Fibroblast of lung (primary cell): Measurements from ENCODE around the gene YAF2. TPM values are rescaled to one million over a fixed set of nuclear protein-coding genes. Genes with fewer than 3 reads are reported as not detected.

Source experiments
- DNase-seq, 2 donors: peaks; one replicate each; pipeline versions ENCODE4 v3.0.0 to v3.0.0-alpha.2; 2010; ENCODE audit warnings: low read depth in 2 of 2
- H2AFZ ChIP-seq: 2 replicates; pipeline ENCODE4 v1.5.1; 2012; ENCODE audit warnings: low read length, control low read depth, inconsistent platforms
- H3K27ac ChIP-seq: 2 replicates; pipeline ENCODE4 v1.5.1; 2011; ENCODE audit warnings: low read length, control low read depth; ENCODE audit not compliant: insufficient read depth
- H3K27me3 ChIP-seq: 2 replicates; pipeline ENCODE4 v1.5.1; 2011; ENCODE audit warnings: mild to moderate bottlenecking, low read length; ENCODE audit not compliant: control insufficient read depth, insufficient read depth
- H3K36me3 ChIP-seq: 2 replicates; pipeline ENCODE4 v1.5.1; 2011; ENCODE audit warnings: low read length; ENCODE audit not compliant: control insufficient read depth, insufficient read depth
- H3K4me1 ChIP-seq: 2 replicates; pipeline ENCODE4 v1.5.1; 2011; ENCODE audit warnings: low read length; ENCODE audit not compliant: control insufficient read depth, insufficient read depth; ENCODE audit errors: extremely low read depth
- H3K4me2 ChIP-seq: 2 replicates; pipeline ENCODE4 v1.5.1; 2011; ENCODE audit warnings: low read length, control low read depth; ENCODE audit not compliant: insufficient read depth; ENCODE audit errors: extremely low read depth
- H3K4me3 ChIP-seq, 4 experiments: fragments of 200-600 bp in 1 of 4; sonication (generic) in 1 of 4; replicated peaks in 1 of 4; 2 replicates each; pipeline ENCODE4 v1.5.1; 2011 to 2016; ENCODE audit warnings: low read length in 4 of 4, low read depth in 3 of 4, mild to moderate bottlenecking in 3 of 4, control low read depth in 2 of 4, inconsistent platforms in 1 of 4, mixed read lengths in 1 of 4; ENCODE audit not compliant: insufficient read depth in 1 of 4; ENCODE audit errors: control extremely low read depth in 1 of 4
- H3K79me2 ChIP-seq: 2 replicates; pipeline ENCODE4 v1.5.1; 2012; ENCODE audit warnings: mild to moderate bottlenecking, low read length, inconsistent platforms; ENCODE audit not compliant: control insufficient read depth, insufficient read depth
- H3K9ac ChIP-seq: 2 replicates; pipeline ENCODE4 v1.5.1; 2011; ENCODE audit warnings: mild to moderate bottlenecking, low read length, control low read depth; ENCODE audit not compliant: insufficient read depth
- H3K9me3 ChIP-seq: 2 replicates; pipeline ENCODE4 v1.5.1; 2012; ENCODE audit warnings: low read depth, low read length; ENCODE audit not compliant: control insufficient read depth, insufficient read depth
- H4K20me1 ChIP-seq: 2 replicates; pipeline ENCODE4 v1.5.1; 2011; ENCODE audit warnings: low read length; ENCODE audit not compliant: control insufficient read depth, insufficient read depth; ENCODE audit errors: extremely low read depth
- CTCF ChIP-seq, 2 donors: IDR thresholded peaks in 1 of 2; conservative IDR thresholded peaks in 1 of 2; 1 replicate in 1 of 2; 2 replicates in 1 of 2; pipeline ENCODE4 v1.5.1; 2011 to 2012; ENCODE audit warnings: low read length in 2 of 2, control low read depth in 1 of 2, inconsistent platforms in 1 of 2, low read depth in 1 of 2, mild to moderate bottlenecking in 1 of 2
- EZH2 ChIP-seq: IDR thresholded peaks from 2 replicates; pipeline ENCODE4 v1.5.1; 2012; ENCODE audit warnings: low read length, control low read depth, mild to moderate bottlenecking; ENCODE audit errors: missing control alignments
- polyA plus RNA-seq, 2 donors: library from polyadenylated mRNA; depleted of rRNA in 1 of 2; stranded (reverse) in 1 of 2; unstranded in 1 of 2; fragments of >200 nt; gene quantifications; 2 replicates each; pipeline ENCODE4 v1.2.1, GENCODE V29; 2011 to 2012; ENCODE audit warnings: missing spikeins in 1 of 2
- total RNA-seq: library from RNA; depleted of rRNA; stranded (reverse); fragments of >200 nt; gene quantifications from 2 replicates; pipeline ENCODE4 v1.2.1, GENCODE V29; 2014

YAF2 gene
- total and polyA plus RNA-seq, 2 donors (not counting 1 experiment from before 2014, with no cell fraction given), result 18.0 to 25.2 TPM

- Histone ChIP-seq H3K9ac (no peak overlapping the region), H3K27ac (no peak overlapping the region), H4K20me1 (no peaks in the 10 kb centered on the region), H3K27me3 (no peaks in the 10 kb centered on the region), H2AFZ (no peak overlapping the region), H3K9me3 (no peaks in the 10 kb centered on the region), H3K4me1 (peaks cover 8% of the 10 kb centered on the region), H3K36me3 (no peaks in the 10 kb centered on the region), H3K4me3 (no peak overlapping the region), H3K4me2 (peak overlapping the region; percentile 39), H3K79me2 (peaks cover 39% of the 10 kb centered on the region)
- peak; percentile 78 to 86 for DNase-seq
- TF ChIP-seq CTCF (conservative IDR thresholded peaks at IDR 0.05 in 1 of 2, IDR thresholded peaks at IDR 0.05 in 1 of 2; ENCODE audit: low read depth in 1 of 2, low read length in 2 of 2) (no peak), EZH2 (no peak)
Observed at GRCh38 chr12:42135259-42135814, 102.7 kb downstream of the YAF2 start.

- H3K9ac ChIP-seq, result no peak overlapping the region
- no peak overlapping the region for H2AFZ ChIP-seq
- H3K79me2 ChIP-seq, result peaks cover 29% of the 10 kb centered on the region
- peak; percentile 58 to 84 for DNase-seq
- peak overlapping the region; percentile 30 for H3K27ac ChIP-seq
- peak overlapping the region; percentile 54 for H3K4me2 ChIP-seq
- H3K9me3 ChIP-seq, result no peaks in the 10 kb centered on the region
- TF ChIP-seq CTCF (conservative IDR thresholded peaks at IDR 0.05 in 1 of 2, IDR thresholded peaks at IDR 0.05 in 1 of 2; ENCODE audit: low read depth in 1 of 2, low read length in 2 of 2) (no peak), EZH2 (no peak)
- no peaks in the 10 kb centered on the region for H3K27me3 ChIP-seq
- H4K20me1 ChIP-seq, result no peaks in the 10 kb centered on the region
- peak overlapping the region in 1 of 4 experiments; percentile 20 for H3K4me3 ChIP-seq
- no peaks in the 10 kb centered on the region for H3K36me3 ChIP-seq
- H3K4me1 ChIP-seq, result peaks cover 10% of the 10 kb centered on the region
Observed at GRCh38 chr12:42130672-42131402, 107.2 kb downstream of the YAF2 start.

GRCh38 chr12:42129595-42130204, 108.3 kb downstream of the YAF2 start:
- no peak overlapping the region for H3K27ac ChIP-seq
- DNase-seq, result peak; percentile 73 to 83
- no peak overlapping the region for H3K4me2 ChIP-seq
- no peak overlapping the region for H3K9ac ChIP-seq
- peak; percentile 85 to 88 for TF ChIP-seq CTCF (conservative IDR thresholded peaks at IDR 0.05 in 1 of 2, IDR thresholded peaks at IDR 0.05 in 1 of 2; ENCODE audit: low read depth in 1 of 2, low read length in 2 of 2)
- no peak for TF ChIP-seq EZH2
- H3K4me1 ChIP-seq, result peaks cover 7% of the 10 kb centered on the region
- H3K9me3 ChIP-seq, result no peaks in the 10 kb centered on the region
- H3K4me3 ChIP-seq, result no peak overlapping the region
- peaks cover 26% of the 10 kb centered on the region for H3K79me2 ChIP-seq
- no peaks in the 10 kb centered on the region for H4K20me1 ChIP-seq
- H2AFZ ChIP-seq, result no peak overlapping the region
- H3K27me3 ChIP-seq, result no peaks in the 10 kb centered on the region
- no peaks in the 10 kb centered on the region for H3K36me3 ChIP-seq
